Measurements from ENCODE around the gene MID1IP1. TPM values are rescaled to one million over a fixed set of nuclear protein-coding genes. Genes with fewer than 3 reads are reported as not detected.

Gene MID1IP1
- total and polyA plus RNA-seq, 7 donors, result 11.0 to 129 (median 91.2) TPM

GRCh38 chrX:38819709-38820108, 18.4 kb downstream of the MID1IP1 start:
- intact Hi-C loops (cut with DNase I), result no loop called here
- TF ChIP-seq CTCF (IDR thresholded peaks at IDR 0.05), result no peak
- ATAC-seq (no peak), DNase-seq (no peak)
- Histone ChIP-seq H3K27ac (no peak overlapping the region), H3K4me1 (no peaks in the 10 kb centered on the region), H3K36me3 (ENCODE audit: insufficient read depth in 1 of 2, low read depth in 1 of 2) (no peaks in the 10 kb centered on the region), H3K9me3 (no peaks in the 10 kb centered on the region), H3K27me3 (ENCODE audit: insufficient read depth in 3 of 3, low read length in 2 of 3) (peaks cover 0 to 3% (median 0%) of the 10 kb centered on the region in 3 donors), H3K4me3 (no peak overlapping the region)
- 66 to 100% (median 97%) methylated on average over 1 of the region's 1 CpG for WGBS, 3 donors

GRCh38 chrX:38820751-38821150, 19.5 kb downstream of the MID1IP1 start:
- Histone ChIP-seq H3K9me3 (no peaks in the 10 kb centered on the region), H3K27ac (no peak overlapping the region), H3K4me1 (no peaks in the 10 kb centered on the region), H3K36me3 (ENCODE audit: insufficient read depth in 1 of 2, low read depth in 1 of 2) (no peaks in the 10 kb centered on the region), H3K27me3 (ENCODE audit: insufficient read depth in 3 of 3, low read length in 2 of 3) (peaks cover 0 to 3% (median 0%) of the 10 kb centered on the region in 3 donors), H3K4me3 (no peak overlapping the region)
- no peak for DNase-seq
- ATAC-seq, result peak; percentile 55 to 84 (median 74)
- intact Hi-C loops (cut with DNase I), result no loop called here
- 38 to 53% (median 40%) methylated on average over 2 of the region's 2 CpGs for WGBS, 3 donors
- no peak for TF ChIP-seq CTCF (IDR thresholded peaks at IDR 0.05)

DNA sequence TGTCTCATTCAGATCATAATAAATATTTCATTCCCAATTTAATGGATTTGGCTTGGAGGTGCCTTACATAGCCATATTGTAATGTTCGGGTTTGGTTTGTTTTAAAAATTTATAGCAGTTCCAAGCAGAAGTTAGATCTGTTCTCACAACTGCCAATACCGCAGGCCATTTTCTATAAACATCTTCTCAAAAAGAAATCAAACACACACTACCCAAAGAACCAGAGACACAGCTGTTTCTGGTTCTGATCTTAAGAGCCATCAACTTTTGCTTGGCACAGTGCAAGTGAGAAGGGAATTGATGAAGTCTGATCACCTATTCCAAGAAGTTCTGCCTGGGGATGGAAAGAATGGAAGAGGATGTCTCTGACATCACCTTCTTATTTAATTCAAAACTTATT, 22.9 kb downstream of the MID1IP1 start:
- H3K27me3 ChIP-seq (ENCODE audit: insufficient read depth in 3 of 3, low read length in 2 of 3), result peaks cover 0 to 3% (median 0%) of the 10 kb centered on the region in 3 donors
- no peaks in the 10 kb centered on the region for H3K9me3 ChIP-seq
- no peak for TF ChIP-seq CTCF (IDR thresholded peaks at IDR 0.05)
- no peak overlapping the region for H3K4me3 ChIP-seq
- no peaks in the 10 kb centered on the region for H3K36me3 ChIP-seq (ENCODE audit: insufficient read depth in 1 of 2, low read depth in 1 of 2)
- intact Hi-C loops (cut with DNase I), result no loop called here
- H3K4me1 ChIP-seq, result no peaks in the 10 kb centered on the region
- DNase-seq, result no peak
- H3K27ac ChIP-seq, result no peak overlapping the region
- ATAC-seq, result no peak
- 78 to 87% (median 86%) methylated on average over 2 of the region's 2 CpGs for WGBS, 3 donors

DNA sequence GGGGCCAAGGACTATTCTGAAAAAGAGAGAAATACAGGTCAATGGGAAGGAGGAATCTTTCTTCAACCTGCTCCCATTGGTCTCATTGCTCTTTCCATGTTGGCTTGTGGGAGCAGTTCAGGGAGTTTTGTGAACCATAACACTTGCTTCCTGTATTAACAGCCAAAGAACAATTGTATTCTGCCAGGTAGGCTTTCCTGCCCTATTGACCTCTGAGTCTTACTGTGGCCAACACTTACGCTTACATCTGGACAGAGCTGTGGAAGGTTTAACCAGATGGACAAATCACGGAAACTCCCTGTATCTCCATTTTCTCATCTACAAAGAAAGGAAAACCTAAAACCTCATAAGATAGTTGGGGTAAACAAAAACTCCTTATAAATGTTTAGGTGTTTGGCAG, 30.7 kb downstream of the MID1IP1 start:
- WGBS, 3 donors, result 72 to 82% (median 74%) methylated on average over 2 of the region's 2 CpGs
- Histone ChIP-seq H3K27me3 (ENCODE audit: insufficient read depth in 3 of 3, low read length in 2 of 3) (no peaks in the 10 kb centered on the region), H3K9me3 (no peaks in the 10 kb centered on the region), H3K36me3 (ENCODE audit: insufficient read depth in 1 of 2, low read depth in 1 of 2) (no peaks in the 10 kb centered on the region), H3K4me3 (no peak overlapping the region), H3K27ac (no peak overlapping the region), H3K4me1 (no peaks in the 10 kb centered on the region)
- ATAC-seq (no peak), DNase-seq (no peak)
- intact Hi-C loops (cut with DNase I), result no loop called here
- no peak for TF ChIP-seq CTCF (IDR thresholded peaks at IDR 0.05)

- no peak overlapping the region for H3K4me3 ChIP-seq
- no peak for TF ChIP-seq CTCF (IDR thresholded peaks at IDR 0.05)
- H3K27ac ChIP-seq, result no peak overlapping the region
- no peaks in the 10 kb centered on the region for H3K4me1 ChIP-seq
- DNase-seq (no peak), ATAC-seq (no peak)
- H3K27me3 ChIP-seq (ENCODE audit: insufficient read depth in 3 of 3, low read length in 2 of 3), result no peaks in the 10 kb centered on the region
- 76 to 89% (median 83%) methylated on average over 2 of the region's 2 CpGs for WGBS, 3 donors
- H3K9me3 ChIP-seq, result no peaks in the 10 kb centered on the region
- no peaks in the 10 kb centered on the region for H3K36me3 ChIP-seq (ENCODE audit: insufficient read depth in 1 of 2, low read depth in 1 of 2)
- intact Hi-C loops (cut with DNase I), result no loop called here
Observed at GRCh38 chrX:38837389-38837788, 36.1 kb downstream of the MID1IP1 start.
